Mesenchymal stem cell (in vitro differentiated cells and primary cell): ENCODE results near the gene ARHGAP15.

Experiments used
- DNase-seq: peaks from one replicate; pipeline ENCODE4 v3.0.0-alpha.2; 2013
- H2AFZ ChIP-seq: one replicate; pipeline ENCODE4 v1.6.1; 2013; ENCODE audit warnings: low read depth, mild to moderate bottlenecking, control low read depth, inconsistent platforms, low read length, moderate library complexity
- H2AK5ac ChIP-seq: 2 replicates; pipeline ENCODE4 v1.6.1; 2013; ENCODE audit warnings: low read length, moderate library complexity, mild to moderate bottlenecking, inconsistent platforms; ENCODE audit not compliant: severe bottlenecking
- H2BK120ac ChIP-seq: one replicate; pipeline ENCODE4 v1.6.1; 2013; ENCODE audit warnings: low read depth, mild to moderate bottlenecking, inconsistent platforms, low read length, moderate library complexity
- H2BK12ac ChIP-seq, 2 experiments: one replicate each; pipeline ENCODE4 v1.6.1; 2013; ENCODE audit warnings: inconsistent platforms in 2 of 2, low read length in 2 of 2, mild to moderate bottlenecking in 2 of 2, moderate library complexity in 2 of 2, control low read depth in 1 of 2
- H2BK15ac ChIP-seq: one replicate; pipeline ENCODE4 v1.6.1; 2013; ENCODE audit warnings: mild to moderate bottlenecking, low read depth, inconsistent platforms; ENCODE audit not compliant: poor library complexity, severe bottlenecking
- H2BK5ac ChIP-seq: 2 replicates; pipeline ENCODE4 v1.6.1; 2013; ENCODE audit warnings: low read depth, mild to moderate bottlenecking, low read length, control low read depth, inconsistent platforms; ENCODE audit not compliant: poor library complexity, severe bottlenecking
- H3K14ac ChIP-seq, 2 experiments: one replicate each; pipeline ENCODE4 v1.6.1; 2013; ENCODE audit warnings: inconsistent platforms in 2 of 2, low read length in 2 of 2, control low read depth in 1 of 2, mild to moderate bottlenecking in 1 of 2, moderate library complexity in 1 of 2
- H3K18ac ChIP-seq, 2 experiments: one replicate each; pipeline ENCODE4 v1.6.1; 2013; ENCODE audit warnings: inconsistent platforms in 2 of 2, low read length in 2 of 2, control low read depth in 1 of 2, low read depth in 1 of 2, mild to moderate bottlenecking in 1 of 2
- H3K23ac ChIP-seq, 2 experiments: one replicate each; pipeline ENCODE4 v1.6.1; 2013; ENCODE audit warnings: inconsistent platforms in 2 of 2, low read length in 2 of 2, mild to moderate bottlenecking in 2 of 2, moderate library complexity in 2 of 2, control low read depth in 1 of 2
- H3K27ac ChIP-seq: 2 replicates; pipeline ENCODE4 v1.5.1; 2013; ENCODE audit warnings: mild to moderate bottlenecking, moderate library complexity, low read length, control low read depth, inconsistent platforms; ENCODE audit not compliant: poor library complexity, severe bottlenecking
- H3K27me3 ChIP-seq, 2 experiments: 2 replicates each; pipeline versions ENCODE4 v1.6.1 to v1.7.0; 2013; ENCODE audit warnings: low read length in 2 of 2, mild to moderate bottlenecking in 2 of 2, moderate library complexity in 2 of 2, control low read depth in 1 of 2, inconsistent platforms in 1 of 2; ENCODE audit not compliant: control insufficient read depth in 1 of 2, insufficient read depth in 1 of 2
- H3K36me3 ChIP-seq, 2 experiments: 2 replicates each; pipeline versions ENCODE4 v1.6.1 to v1.7.0; 2013; ENCODE audit warnings: low read length in 2 of 2, control low read depth in 1 of 2, inconsistent platforms in 1 of 2, low read depth in 1 of 2, mild to moderate bottlenecking in 1 of 2; ENCODE audit not compliant: insufficient read depth in 2 of 2, control insufficient read depth in 1 of 2
- H3K4ac ChIP-seq, 2 experiments: one replicate each; pipeline ENCODE4 v1.6.1; 2013; ENCODE audit warnings: inconsistent platforms in 2 of 2, low read length in 2 of 2, mild to moderate bottlenecking in 2 of 2, moderate library complexity in 2 of 2, control low read depth in 1 of 2, low read depth in 1 of 2
- H3K4me1 ChIP-seq: 2 replicates; pipeline ENCODE4 v1.6.1; 2013; ENCODE audit warnings: low read depth, low read length, control low read depth; ENCODE audit not compliant: control insufficient read depth, insufficient read depth
- H3K4me2 ChIP-seq: 2 replicates; pipeline ENCODE4 v1.6.1; 2013; ENCODE audit warnings: low read length, mild to moderate bottlenecking, inconsistent platforms; ENCODE audit not compliant: poor library complexity, severe bottlenecking
- H3K4me3 ChIP-seq, 2 experiments: 2 replicates each; pipeline versions ENCODE4 v1.5.1 to v1.7.0; 2013; ENCODE audit warnings: low read length in 2 of 2, mild to moderate bottlenecking in 2 of 2, control low read depth in 1 of 2, low read depth in 1 of 2; ENCODE audit not compliant: insufficient read depth in 1 of 2
- H3K79me1 ChIP-seq: replicated peaks from 2 replicates; pipeline ENCODE4 v1.6.1; 2013; ENCODE audit warnings: mild to moderate bottlenecking, control low read depth, low read length, inconsistent platforms; ENCODE audit not compliant: poor library complexity, severe bottlenecking
- H3K9ac ChIP-seq: 2 replicates; pipeline ENCODE4 v1.7.0; 2013; ENCODE audit warnings: mild to moderate bottlenecking, low read length, moderate library complexity
- H3K9me3 ChIP-seq: 2 replicates; pipeline ENCODE4 v1.7.0; 2013; ENCODE audit warnings: mild to moderate bottlenecking, low read length; ENCODE audit not compliant: control insufficient read depth
- H4K8ac ChIP-seq: one replicate; pipeline ENCODE4 v1.6.1; 2013; ENCODE audit warnings: inconsistent platforms, mild to moderate bottlenecking, low read length, moderate library complexity
- H4K91ac ChIP-seq: one replicate; pipeline ENCODE4 v1.6.1; 2013; ENCODE audit warnings: mild to moderate bottlenecking, low read length, inconsistent platforms
- WGBS: methylation state at CpG from one replicate; pipeline ENCODE4 v1.1.7; 2013; ENCODE audit warnings: mixed read lengths; 5-methylcytosine and 5-hydroxymethylcytosine counted together

The ARHGAP15 gene

DNA sequence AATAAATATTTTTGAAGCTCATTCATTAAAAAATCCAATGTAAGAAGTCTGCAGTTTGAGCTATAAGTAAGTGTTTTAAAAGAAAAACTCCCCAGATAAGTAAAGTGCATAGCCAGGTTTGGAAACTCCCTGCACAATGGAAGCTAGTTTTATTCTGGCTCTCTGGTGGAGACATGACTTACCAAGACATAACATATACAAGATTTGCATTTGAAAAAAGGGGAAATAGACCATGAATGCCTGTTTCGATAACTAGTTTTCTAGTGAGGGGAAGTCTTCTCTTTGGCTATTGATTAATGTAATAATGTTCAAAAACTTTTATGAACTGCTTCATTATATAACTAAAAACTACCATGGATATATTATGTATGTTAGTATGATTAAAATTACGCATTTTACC, 435.2 kb downstream of the ARHGAP15 start:
- no peak overlapping the region for H3K27ac ChIP-seq
- H3K4me3 ChIP-seq, result no peak overlapping the region
- H3K4ac ChIP-seq, result no peak overlapping the region
- H3K9me3 ChIP-seq, result no peaks in the 10 kb centered on the region
- H3K36me3 ChIP-seq, result no peaks in the 10 kb centered on the region
- no peak overlapping the region for H2BK15ac ChIP-seq
- H2AFZ ChIP-seq, result no peak overlapping the region
- H3K79me1 ChIP-seq, result no peaks in the 10 kb centered on the region
- H2AK5ac ChIP-seq, result no peak overlapping the region
- H4K91ac ChIP-seq, result no peak overlapping the region
- H3K4me1 ChIP-seq, result no peaks in the 10 kb centered on the region
- WGBS, result no CpG with 5 or more reads among the region's 2 CpGs
- H2BK12ac ChIP-seq, result no peak overlapping the region
- no peak overlapping the region for H3K23ac ChIP-seq
- H3K27me3 ChIP-seq, result no peaks in the 10 kb centered on the region
- no peak overlapping the region for H3K4me2 ChIP-seq
- H2BK120ac ChIP-seq, result no peak overlapping the region
- no peak overlapping the region for H3K18ac ChIP-seq
- H2BK5ac ChIP-seq, result no peak overlapping the region
- H4K8ac ChIP-seq, result no peak overlapping the region
- no peak overlapping the region for H3K9ac ChIP-seq
- H3K14ac ChIP-seq, result no peak overlapping the region
- DNase-seq, result no peak

DNA sequence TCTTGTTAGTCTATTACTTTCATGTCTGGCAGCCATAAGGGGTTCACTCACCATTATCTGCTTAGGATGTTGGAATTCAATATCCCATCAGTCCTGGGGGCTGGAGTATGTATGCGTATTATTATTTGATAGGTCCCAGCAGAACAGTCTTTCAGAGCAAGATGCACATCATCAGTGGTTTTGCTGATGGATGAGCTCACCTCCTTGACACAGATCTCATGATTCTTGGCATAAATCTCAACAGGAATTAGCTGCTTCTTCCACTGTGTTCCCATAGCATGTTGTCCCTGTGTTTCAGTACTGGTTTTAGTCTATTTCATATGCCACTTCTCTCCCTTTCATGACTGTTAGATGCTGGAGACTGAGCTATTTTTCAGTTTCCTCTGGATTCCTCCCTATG, 442.5 kb downstream of the ARHGAP15 start:
- no peak overlapping the region for H2BK120ac ChIP-seq
- no peak overlapping the region for H4K8ac ChIP-seq
- no peak overlapping the region for H3K4me2 ChIP-seq
- no peak overlapping the region for H3K27ac ChIP-seq
- H3K9ac ChIP-seq, result no peak overlapping the region
- no peak overlapping the region for H2AFZ ChIP-seq
- no peak overlapping the region for H4K91ac ChIP-seq
- H3K27me3 ChIP-seq, result no peaks in the 10 kb centered on the region
- no peaks in the 10 kb centered on the region for H3K9me3 ChIP-seq
- H3K36me3 ChIP-seq, result no peaks in the 10 kb centered on the region
- no peak overlapping the region for H2BK12ac ChIP-seq
- H2BK5ac ChIP-seq, result no peak overlapping the region
- no peak overlapping the region for H2AK5ac ChIP-seq
- H3K18ac ChIP-seq, result no peak overlapping the region
- H3K4me1 ChIP-seq, result no peaks in the 10 kb centered on the region
- H3K23ac ChIP-seq, result no peak overlapping the region
- no peaks in the 10 kb centered on the region for H3K79me1 ChIP-seq
- no peak overlapping the region for H3K14ac ChIP-seq
- H2BK15ac ChIP-seq, result no peak overlapping the region
- no peak overlapping the region for H3K4me3 ChIP-seq
- DNase-seq, result no peak
- WGBS, result 100% methylated on average over 1 of the region's 1 CpG
- no peak overlapping the region for H3K4ac ChIP-seq

- Histone ChIP-seq H2BK120ac (no peak overlapping the region), H3K4me3 (no peak overlapping the region), H2BK15ac (no peak overlapping the region), H4K8ac (no peak overlapping the region), H3K79me1 (no peaks in the 10 kb centered on the region), H2BK12ac (no peak overlapping the region), H3K9me3 (no peaks in the 10 kb centered on the region), H3K23ac (no peak overlapping the region), H2BK5ac (no peak overlapping the region), H3K14ac (no peak overlapping the region), H3K9ac (no peak overlapping the region), H3K4me2 (no peak overlapping the region), H3K4ac (no peak overlapping the region), H2AFZ (no peak overlapping the region), H4K91ac (no peak overlapping the region), H2AK5ac (no peak overlapping the region), H3K36me3 (no peaks in the 10 kb centered on the region), H3K18ac (no peak overlapping the region), H3K27ac (no peak overlapping the region), H3K27me3 (no peaks in the 10 kb centered on the region), H3K4me1 (no peaks in the 10 kb centered on the region)
- DNase-seq, result no peak
- WGBS, result 95% methylated on average over 3 of the region's 4 CpGs
Measured at GRCh38 chr2:143572421-143572820, 443.2 kb downstream of the ARHGAP15 start.

DNA sequence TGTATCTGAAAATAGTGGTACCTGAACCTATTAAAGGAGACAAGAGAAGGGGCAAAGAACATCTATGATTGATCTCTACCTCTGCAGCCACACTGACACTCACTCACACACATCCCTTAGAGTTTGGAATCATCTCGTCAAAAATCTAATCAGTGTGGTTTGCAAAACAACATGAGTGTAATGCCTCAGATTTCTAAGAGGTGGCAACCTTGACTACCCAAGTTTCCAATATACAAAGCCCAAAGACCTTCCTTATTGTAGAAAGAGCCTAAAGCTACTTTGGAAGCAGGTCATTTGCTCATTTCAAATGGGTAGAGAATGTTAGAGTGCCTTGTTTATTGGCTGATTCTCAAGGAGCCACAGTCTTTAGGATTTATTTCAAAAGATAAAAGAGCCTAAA, 444.9 kb downstream of the ARHGAP15 start:
- no peak overlapping the region for H3K4ac ChIP-seq
- H2BK12ac ChIP-seq, result no peak overlapping the region
- H2BK5ac ChIP-seq, result no peak overlapping the region
- no peaks in the 10 kb centered on the region for H3K27me3 ChIP-seq
- H2AK5ac ChIP-seq, result no peak overlapping the region
- H2BK120ac ChIP-seq, result no peak overlapping the region
- H3K14ac ChIP-seq, result no peak overlapping the region
- H2AFZ ChIP-seq, result no peak overlapping the region
- DNase-seq, result no peak
- H3K79me1 ChIP-seq, result no peaks in the 10 kb centered on the region
- H2BK15ac ChIP-seq, result no peak overlapping the region
- no peak overlapping the region for H3K27ac ChIP-seq
- H4K91ac ChIP-seq, result no peak overlapping the region
- WGBS, result 90% methylated on average over 1 of the region's 1 CpG
- H3K4me2 ChIP-seq, result no peak overlapping the region
- H3K4me1 ChIP-seq, result no peaks in the 10 kb centered on the region
- no peak overlapping the region for H3K4me3 ChIP-seq
- no peaks in the 10 kb centered on the region for H3K36me3 ChIP-seq
- H3K9ac ChIP-seq, result no peak overlapping the region
- no peak overlapping the region for H3K18ac ChIP-seq
- H3K9me3 ChIP-seq, result no peaks in the 10 kb centered on the region
- no peak overlapping the region for H3K23ac ChIP-seq
- no peak overlapping the region for H4K8ac ChIP-seq
